ENCODE data around the gene DYNLT1. TPM values are rescaled to one million over a fixed set of nuclear protein-coding genes. Genes with fewer than 3 reads are reported as not detected.

The DYNLT1 gene
- total RNA-seq, 6 donors from 2014 or later = 49.2 to 119 (median 100) TPM

DNA sequence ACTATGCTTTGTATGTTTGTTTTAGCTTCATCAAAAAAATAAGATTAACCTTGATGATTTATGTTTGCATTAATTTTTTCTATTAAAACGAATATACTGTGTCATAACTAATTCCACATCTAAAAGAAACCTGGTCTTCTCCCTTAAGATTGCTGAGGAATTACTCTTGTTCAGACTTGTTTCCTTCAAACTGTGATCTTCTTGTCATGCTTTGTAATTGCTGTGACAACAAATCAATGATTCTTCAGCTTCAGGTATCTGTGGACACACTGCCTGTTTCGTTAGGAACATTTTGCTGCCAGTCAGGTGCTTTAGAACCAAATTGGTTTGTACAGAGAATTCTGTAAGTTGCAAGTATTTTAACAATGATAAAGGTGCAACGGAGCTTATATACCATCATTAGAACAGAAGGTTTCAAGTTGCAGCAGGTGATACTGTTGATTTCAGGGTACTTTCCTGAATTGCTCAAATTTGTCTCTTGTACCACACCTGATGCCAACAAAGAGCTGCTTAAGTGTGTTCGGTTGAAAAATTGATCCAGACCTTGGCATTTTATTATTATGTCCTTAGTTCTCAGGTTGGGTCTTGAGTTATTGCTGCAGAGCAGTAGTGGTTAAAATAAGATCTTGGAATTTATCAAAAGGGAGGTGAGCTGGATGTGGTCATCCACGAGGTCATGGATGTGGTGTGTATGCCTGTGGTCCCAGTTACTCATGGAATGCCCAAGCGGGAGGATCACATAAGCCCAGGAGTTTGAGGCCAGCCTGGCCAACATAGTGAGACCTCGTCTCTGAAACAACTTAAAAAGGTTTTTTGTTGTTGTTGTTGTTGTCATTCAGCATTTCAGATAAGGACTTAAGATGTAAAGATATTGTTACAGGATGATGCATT, 24.8 kb upstream of the DYNLT1 start:
- TF ChIP-seq EP300 (IDR thresholded peaks at IDR 0.05) (no peak), POLR2A (IDR thresholded peaks at IDR 0.05) (no peak), POLR2AphosphoS5 (IDR thresholded peaks at IDR 0.05) (no peak)
- TF ChIP-seq, protein P1, sequence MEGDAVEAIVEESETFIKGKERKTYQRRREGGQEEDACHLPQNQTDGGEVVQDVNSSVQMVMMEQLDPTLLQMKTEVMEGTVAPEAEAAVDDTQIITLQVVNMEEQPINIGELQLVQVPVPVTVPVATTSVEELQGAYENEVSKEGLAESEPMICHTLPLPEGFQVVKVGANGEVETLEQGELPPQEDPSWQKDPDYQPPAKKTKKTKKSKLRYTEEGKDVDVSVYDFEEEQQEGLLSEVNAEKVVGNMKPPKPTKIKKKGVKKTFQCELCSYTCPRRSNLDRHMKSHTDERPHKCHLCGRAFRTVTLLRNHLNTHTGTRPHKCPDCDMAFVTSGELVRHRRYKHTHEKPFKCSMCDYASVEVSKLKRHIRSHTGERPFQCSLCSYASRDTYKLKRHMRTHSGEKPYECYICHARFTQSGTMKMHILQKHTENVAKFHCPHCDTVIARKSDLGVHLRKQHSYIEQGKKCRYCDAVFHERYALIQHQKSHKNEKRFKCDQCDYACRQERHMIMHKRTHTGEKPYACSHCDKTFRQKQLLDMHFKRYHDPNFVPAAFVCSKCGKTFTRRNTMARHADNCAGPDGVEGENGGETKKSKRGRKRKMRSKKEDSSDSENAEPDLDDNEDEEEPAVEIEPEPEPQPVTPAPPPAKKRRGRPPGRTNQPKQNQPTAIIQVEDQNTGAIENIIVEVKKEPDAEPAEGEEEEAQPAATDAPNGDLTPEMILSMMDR (IDR thresholded peaks at IDR 0.05) = no peak
- H3K4me1 ChIP-seq = peaks cover 13 to 40% (median 28%) of the 10 kb centered on the region in 4 donors

GRCh38 chr6:158668707-158669103, 24.2 kb upstream of the DYNLT1 start:
- Histone ChIP-seq H3K9me3 (no peaks in the 10 kb centered on the region), H3K4me1 (peaks cover 13 to 45% (median 30%) of the 10 kb centered on the region in 4 donors), H3K4me3 (no peak overlapping the region), H3K36me3 (no peaks in the 10 kb centered on the region), H3K27me3 (no peaks in the 10 kb centered on the region), H3K27ac (peak overlapping the region; percentile 79 to 87 (median 86))
- no peak for TF ChIP-seq POLR2AphosphoS5 (IDR thresholded peaks at IDR 0.05)
- TF ChIP-seq EP300 (IDR thresholded peaks at IDR 0.05) = no peak
- TF ChIP-seq, protein P1 (IDR thresholded peaks at IDR 0.05) = no peak
- TF ChIP-seq POLR2A (IDR thresholded peaks at IDR 0.05) = no peak
- DNase-seq (no peak), ATAC-seq (ENCODE audit: low FRiP score in 2 of 2) (no peak)
- 68 to 79% methylated on average over 7 of the region's 7 CpGs for WGBS, 2 donors

More for the DNA sequence above, 24.8 kb upstream of the DYNLT1 start:
- Histone ChIP-seq H3K36me3 (no peaks in the 10 kb centered on the region), H3K27ac (peak overlapping the region in 2 of 4 donors; percentile 85 to 87), H3K27me3 (no peaks in the 10 kb centered on the region), H3K9me3 (no peaks in the 10 kb centered on the region), H3K4me3 (no peak overlapping the region)
- 69 to 73% methylated on average over 7 of the region's 7 CpGs for WGBS, 2 donors
- DNase-seq = no peak
- ATAC-seq (ENCODE audit: low FRiP score in 2 of 2) = no peak

DNA sequence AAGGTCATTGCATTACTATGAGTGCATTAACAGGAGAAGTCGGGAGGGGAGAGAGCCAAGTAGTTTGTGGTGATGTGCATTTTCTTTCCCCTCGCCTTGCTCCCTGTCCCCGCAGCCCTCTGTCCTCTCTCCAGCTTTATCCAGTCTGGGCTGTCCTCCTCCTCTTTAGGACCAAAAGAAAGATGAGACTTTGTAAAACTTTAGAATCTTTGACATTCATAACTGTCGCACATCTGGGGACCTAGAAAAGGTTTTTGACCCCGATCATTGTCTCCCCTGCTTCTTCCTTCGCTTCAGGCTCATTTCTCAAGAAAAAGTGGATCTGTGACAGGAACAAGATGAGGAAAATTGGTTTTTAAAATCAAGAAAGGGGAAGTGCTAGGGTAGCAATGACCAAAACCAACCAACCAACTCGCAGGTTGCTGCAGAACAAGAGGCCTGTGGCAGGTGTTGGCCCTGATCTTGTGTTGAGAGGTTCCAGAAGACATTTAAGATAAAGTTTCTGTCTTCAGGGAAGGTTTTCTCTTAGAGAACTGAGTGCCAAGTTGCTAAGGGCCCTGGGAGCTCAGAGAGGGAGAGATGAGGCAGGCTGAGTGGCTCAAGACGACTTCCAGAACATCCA, 22.9 kb upstream of the DYNLT1 start:
- TF ChIP-seq POLR2AphosphoS5 (IDR thresholded peaks at IDR 0.05) = no peak
- peak in 1 of 4 donors; percentile 41 for TF ChIP-seq POLR2A (IDR thresholded peaks at IDR 0.05)
- Histone ChIP-seq H3K27me3 (no peaks in the 10 kb centered on the region), H3K27ac (peak overlapping the region; percentile 79 to 87 (median 86)), H3K9me3 (no peaks in the 10 kb centered on the region), H3K36me3 (no peaks in the 10 kb centered on the region), H3K4me3 (no peak overlapping the region), H3K4me1 (peaks cover 18 to 47% (median 34%) of the 10 kb centered on the region in 4 donors)
- 65 to 66% methylated on average over 8 of the region's 8 CpGs for WGBS, 2 donors
- DNase-seq = no peak
- ATAC-seq (ENCODE audit: low FRiP score in 2 of 2) = no peak

DNA sequence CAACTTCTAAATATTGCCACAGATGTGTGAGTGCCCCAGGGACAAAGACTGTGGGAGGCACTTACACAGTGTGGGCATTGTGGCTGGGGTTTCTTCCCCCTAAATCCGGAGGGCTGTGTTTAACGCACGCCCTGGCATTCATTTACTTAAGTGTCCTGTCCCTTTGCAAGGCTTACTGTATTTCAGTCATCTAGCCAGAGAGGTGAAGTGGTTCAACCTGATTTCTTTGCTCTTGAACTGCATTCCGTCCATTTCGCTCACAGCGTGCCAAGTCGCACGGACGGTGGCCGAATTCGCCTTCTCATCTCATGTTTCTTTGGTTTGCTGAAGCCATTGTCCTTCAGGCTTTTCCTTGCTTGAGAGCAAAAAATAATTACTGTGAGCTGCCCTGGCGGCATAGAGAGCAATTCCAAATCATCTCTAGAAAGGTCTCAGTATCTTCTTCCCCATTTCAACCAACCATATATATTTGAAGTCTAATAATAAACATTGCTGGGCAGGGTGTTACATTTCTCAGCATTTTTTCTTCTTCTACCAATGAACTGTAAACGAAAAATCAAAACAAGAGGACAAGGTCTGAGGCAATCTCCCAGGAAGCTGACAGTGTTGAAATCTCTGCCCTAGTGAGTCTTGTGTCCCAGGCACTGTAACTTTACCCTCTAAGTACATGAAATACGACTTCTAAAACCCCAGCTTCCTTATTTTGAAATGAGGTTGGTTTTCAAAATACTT, 22.3 kb upstream of the DYNLT1 start:
- Histone ChIP-seq H3K4me3 (peak overlapping the region in 1 of 4 donors; percentile 15), H3K9me3 (no peaks in the 10 kb centered on the region), H3K4me1 (peaks cover 18 to 51% (median 35%) of the 10 kb centered on the region in 4 donors), H3K27me3 (no peaks in the 10 kb centered on the region), H3K36me3 (no peaks in the 10 kb centered on the region), H3K27ac (peak overlapping the region; percentile 79 to 87 (median 86))
- TF ChIP-seq, protein P1 (IDR thresholded peaks at IDR 0.05) = no peak
- peak in 2 of 4 donors; percentile 80 to 92 for TF ChIP-seq EP300 (IDR thresholded peaks at IDR 0.05)
- peak; percentile 40 to 67 for TF ChIP-seq POLR2AphosphoS5 (IDR thresholded peaks at IDR 0.05)
- peak in 1 of 4 donors; percentile 41 for TF ChIP-seq POLR2A (IDR thresholded peaks at IDR 0.05)
- DNase-seq = peak; percentile 63 to 75
- WGBS, 2 donors = 50 to 73% methylated on average over 14 of the region's 14 CpGs
- peak; percentile 85 to 90 for ATAC-seq (ENCODE audit: low FRiP score in 2 of 2)

Data from upper lobe of left lung (tissue), 6 donors.